Ovary (tissue), 3 donors: ENCODE measurements around the gene FBXW7.

ENCODE experiments used
- CTCF ChIP-seq, 3 donors: fragments of 450-650 bp in 2 of 3; fragments of 200-600 bp in 1 of 3; IDR thresholded peaks; one replicate each; pipeline versions ENCODE4 v1.5.1 to v1.8.0; 2016 to 2022; ENCODE audit warnings: antibody characterized with exemption in 3 of 3, mild to moderate bottlenecking in 1 of 3
- EP300 ChIP-seq: sonication (generic); formaldehyde crosslinking; IDR thresholded peaks from one replicate; pipeline ENCODE4 v1.6.1; 2017; ENCODE audit warnings: antibody characterized with exemption
- POLR2A ChIP-seq: fragments of 450-650 bp; IDR thresholded peaks from one replicate; pipeline ENCODE4 v1.6.1; 2017; ENCODE audit warnings: antibody characterized with exemption, mild to moderate bottlenecking, moderate library complexity
- donor health status: DM: no; HTN: no; CAD: no.

GRCh38 chr4:152485726-152486276, 50.1 kb downstream of the FBXW7 start:
- no peak for TF ChIP-seq CTCF (IDR thresholded peaks at IDR 0.05)
- no peak for TF ChIP-seq POLR2A
- no peak for TF ChIP-seq EP300
